IMR-90 (cell line): ENCODE results near the gene TAGLN.

Experiments
- MAFK ChIP-seq: IDR thresholded peaks from 2 replicates; pipeline ENCODE4 v1.6.1; 2012; ENCODE audit warnings: low read depth, low read length, improper control_type of control experiment
- MXI1 ChIP-seq: IDR thresholded peaks from 2 replicates; pipeline ENCODE4 v1.6.1; 2012; ENCODE audit warnings: low read depth, mild to moderate bottlenecking, low read length, moderate library complexity, borderline replicate concordance
- POLR2A ChIP-seq: IDR thresholded peaks from 2 replicates; pipeline ENCODE4 v1.6.1; 2012; ENCODE audit warnings: mild to moderate bottlenecking, low read depth, low read length
- TF ChIP-seq, protein P1 (sequence below): conservative IDR thresholded peaks from 2 replicates; pipeline ENCODE4 v1.5.1; 2012; ENCODE audit warnings: mild to moderate bottlenecking, low read depth, low read length, improper control_type of control experiment

DNA sequence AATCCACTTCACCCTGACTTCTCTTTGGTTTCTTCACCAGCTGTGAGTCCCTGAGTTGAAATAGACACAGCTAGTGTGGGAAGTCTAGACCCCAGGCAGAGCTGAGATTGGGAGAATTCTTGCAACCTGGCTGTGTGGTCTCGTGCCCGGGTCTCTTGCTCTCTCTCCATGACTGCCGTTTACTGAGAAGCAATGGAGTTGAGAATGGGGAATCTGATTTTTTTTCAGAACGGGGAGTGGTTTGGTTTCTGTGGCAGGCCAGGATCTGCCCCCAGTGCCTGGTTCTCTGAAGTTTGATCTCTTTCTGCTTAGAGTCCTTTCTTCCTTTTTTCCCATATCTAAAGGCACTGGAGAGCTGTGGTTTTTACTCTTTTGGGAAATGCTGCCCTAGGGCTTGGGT, 19.1 kb upstream of the TAGLN start:
- no peak for TF ChIP-seq POLR2A
- TF ChIP-seq, protein P1, sequence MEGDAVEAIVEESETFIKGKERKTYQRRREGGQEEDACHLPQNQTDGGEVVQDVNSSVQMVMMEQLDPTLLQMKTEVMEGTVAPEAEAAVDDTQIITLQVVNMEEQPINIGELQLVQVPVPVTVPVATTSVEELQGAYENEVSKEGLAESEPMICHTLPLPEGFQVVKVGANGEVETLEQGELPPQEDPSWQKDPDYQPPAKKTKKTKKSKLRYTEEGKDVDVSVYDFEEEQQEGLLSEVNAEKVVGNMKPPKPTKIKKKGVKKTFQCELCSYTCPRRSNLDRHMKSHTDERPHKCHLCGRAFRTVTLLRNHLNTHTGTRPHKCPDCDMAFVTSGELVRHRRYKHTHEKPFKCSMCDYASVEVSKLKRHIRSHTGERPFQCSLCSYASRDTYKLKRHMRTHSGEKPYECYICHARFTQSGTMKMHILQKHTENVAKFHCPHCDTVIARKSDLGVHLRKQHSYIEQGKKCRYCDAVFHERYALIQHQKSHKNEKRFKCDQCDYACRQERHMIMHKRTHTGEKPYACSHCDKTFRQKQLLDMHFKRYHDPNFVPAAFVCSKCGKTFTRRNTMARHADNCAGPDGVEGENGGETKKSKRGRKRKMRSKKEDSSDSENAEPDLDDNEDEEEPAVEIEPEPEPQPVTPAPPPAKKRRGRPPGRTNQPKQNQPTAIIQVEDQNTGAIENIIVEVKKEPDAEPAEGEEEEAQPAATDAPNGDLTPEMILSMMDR = no peak
- TF ChIP-seq MAFK = no peak
- no peak for TF ChIP-seq MXI1
